ENCODE results near the gene CAMK2B.

The CAMK2B gene

DNA sequence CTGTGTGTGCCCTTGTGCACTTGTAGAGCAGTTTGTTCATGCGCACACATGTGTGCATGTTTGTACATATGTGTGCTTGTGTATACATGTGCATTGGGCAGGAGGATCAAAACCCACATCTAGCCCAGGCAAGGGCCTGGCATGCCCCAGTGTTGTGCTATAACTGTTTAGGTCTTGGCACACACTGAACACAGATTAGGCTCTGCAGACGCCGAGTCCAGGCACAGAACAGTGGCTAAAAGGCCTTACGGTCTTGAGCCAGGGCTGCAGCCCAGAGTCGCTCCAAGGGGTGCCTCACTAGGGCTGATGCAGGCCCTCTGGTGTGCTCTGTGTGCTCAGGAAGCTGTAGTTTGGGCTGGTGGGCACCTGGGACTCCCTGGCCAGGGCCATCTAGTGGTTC is 68.9 kb downstream of the CAMK2B start:
- no peak for DNase-seq (ENCODE audit: low spot score)

DNA sequence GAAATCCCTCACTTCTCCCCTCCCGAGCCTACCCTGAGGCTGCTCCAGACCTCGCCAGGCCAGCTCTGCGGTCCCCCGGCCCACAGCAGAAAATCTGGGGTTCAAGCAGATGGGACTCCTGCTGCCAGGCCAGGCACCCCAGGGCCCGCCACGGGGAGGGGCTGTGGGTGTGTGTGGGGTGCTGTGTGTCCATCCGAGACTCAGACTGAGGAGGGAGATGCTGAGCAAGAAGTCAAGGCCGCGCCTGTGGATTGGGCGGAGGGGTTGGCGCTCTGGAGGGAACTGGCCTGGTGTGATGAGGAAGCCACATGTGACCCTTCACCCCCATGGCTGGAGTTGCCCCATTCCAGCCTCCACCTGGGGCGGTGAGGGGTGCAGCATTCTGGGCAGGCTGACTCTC is 73.5 kb downstream of the CAMK2B start:
- DNase-seq (ENCODE audit: low spot score): no peak

GRCh38 chr7:44251269-44251668 is 74.1 kb downstream of the CAMK2B start:
- no peak for DNase-seq (ENCODE audit: low spot score)

GRCh38 chr7:44249639-44250234 is 75.7 kb downstream of the CAMK2B start:
- DNase-seq (ENCODE audit: low spot score): no peak

DNA sequence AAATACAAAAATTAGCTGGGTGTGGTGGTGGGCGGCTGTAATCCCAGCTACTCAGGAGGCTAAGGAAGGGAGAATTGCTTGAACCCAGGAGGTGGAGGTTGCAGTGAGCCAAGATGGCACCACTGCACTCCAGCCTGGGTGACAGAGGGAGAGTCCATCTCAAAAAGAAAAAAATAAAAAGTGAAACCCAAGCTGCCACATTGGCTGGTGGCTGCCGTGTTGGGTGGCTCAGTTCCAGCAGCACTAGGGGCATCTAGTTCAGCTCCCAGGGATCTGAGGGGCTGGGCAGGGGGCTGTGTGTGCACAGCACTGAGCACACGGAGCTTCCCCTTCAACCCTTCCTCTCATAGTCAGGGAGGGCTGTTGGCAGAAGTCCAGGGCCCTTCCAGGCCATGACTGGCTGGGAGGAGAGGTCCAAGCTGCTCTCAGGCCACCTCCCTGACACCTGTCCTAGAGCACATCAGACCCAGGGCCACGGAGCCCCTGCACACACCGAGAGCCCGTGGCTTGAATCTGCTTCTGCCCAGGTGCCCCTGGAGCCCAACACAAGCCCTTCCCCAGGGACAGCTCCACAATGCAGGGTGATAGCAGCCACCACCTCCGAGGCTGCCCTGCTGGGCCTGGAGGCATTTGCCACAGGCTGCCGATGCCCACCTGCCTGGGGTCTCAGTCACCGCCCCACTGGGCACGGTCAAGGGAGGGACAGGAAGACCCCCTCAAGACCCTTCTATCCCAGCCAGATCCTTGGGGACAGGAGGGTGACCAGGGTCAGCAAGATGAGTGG is 77.3 kb downstream of the CAMK2B start:
- no peak for DNase-seq (ENCODE audit: low spot score)

DNA sequence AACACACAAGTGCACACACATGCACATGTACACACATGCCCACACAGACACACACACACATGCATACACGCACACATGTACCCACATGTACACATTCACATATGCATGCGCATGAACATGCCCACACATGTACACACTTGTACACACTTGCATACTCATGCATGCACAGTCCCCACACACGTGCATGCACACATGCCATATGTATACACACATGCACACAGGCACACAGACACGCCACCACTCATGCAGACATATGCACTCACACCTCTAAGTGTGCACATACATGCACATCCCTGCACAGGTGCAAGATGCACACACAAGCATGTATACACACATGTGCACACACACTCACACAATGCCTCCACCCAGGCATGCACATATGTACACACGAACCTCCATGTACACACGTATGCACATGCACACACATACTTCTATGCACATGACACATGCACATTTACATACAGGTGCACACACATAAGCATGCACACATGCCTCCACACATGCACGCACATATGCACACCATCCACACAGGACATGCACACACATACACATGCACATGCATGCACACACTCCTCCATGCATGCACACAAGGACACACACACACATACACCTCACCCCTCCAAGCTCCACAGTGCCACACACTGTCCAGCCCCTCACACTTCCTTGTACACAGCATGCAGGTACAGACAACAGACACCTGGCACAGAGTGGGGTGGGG is 78.8 kb downstream of the CAMK2B start:
- no peak for DNase-seq (ENCODE audit: low spot score)

DNA sequence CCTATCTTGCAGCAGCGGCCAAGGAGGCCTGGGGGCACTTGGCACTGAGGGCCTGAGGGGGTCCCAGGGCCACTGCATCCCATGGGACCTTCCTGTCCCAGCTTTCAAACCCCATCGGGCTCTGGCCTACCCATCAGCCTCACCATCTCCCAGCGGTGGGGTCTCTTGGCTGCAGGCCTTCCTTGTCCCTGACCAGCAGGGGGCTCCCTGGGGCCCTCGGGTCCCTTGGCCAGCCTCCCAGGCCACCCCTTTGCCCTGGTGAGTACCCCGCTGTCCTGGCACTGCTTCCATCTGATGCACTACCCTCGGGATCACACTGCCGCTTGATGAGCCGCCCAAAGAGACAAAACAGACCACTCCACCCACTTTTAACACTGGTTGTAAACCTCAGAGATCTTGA is 81.1 kb downstream of the CAMK2B start:
- DNase-seq (ENCODE audit: low spot score): no peak

GRCh38 chr7:44242091-44242490 is 83.3 kb downstream of the CAMK2B start:
- DNase-seq (ENCODE audit: low spot score): no peak

DNA sequence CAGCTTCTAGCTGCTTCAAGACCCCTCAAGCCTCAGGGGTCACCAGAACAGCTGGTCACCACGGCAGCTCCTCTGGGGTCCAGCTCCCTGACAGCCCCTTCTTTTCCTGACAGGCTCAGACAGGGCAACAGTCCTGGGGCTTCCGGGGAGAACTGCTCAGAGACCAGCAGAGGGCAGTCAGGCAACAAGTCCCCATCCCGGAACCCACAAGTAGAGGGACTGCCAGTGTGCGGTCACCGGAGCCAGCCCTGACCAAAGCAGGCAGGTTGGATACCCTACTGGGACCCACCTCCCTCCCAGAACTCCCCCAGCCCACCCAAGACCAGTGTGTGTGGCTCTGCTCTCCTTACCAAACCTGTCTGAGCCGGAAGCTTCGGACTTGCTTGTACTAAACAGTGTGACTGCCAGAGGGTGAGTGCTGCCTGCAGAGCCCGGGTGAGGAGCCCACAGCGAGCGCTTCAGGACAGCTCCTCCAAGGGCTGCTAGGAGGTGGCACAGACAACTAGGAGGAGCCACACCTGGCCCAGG is 84.3 kb downstream of the CAMK2B start:
- peak; percentile 87 for DNase-seq (ENCODE audit: low spot score)

- DNase-seq (ENCODE audit: low spot score): no peak
Observed at GRCh38 chr7:44240376-44240775, 85.0 kb downstream of the CAMK2B start.

GRCh38 chr7:44239361-44239760 is 86.0 kb downstream of the CAMK2B start:
- DNase-seq (ENCODE audit: low spot score): no peak

DNA sequence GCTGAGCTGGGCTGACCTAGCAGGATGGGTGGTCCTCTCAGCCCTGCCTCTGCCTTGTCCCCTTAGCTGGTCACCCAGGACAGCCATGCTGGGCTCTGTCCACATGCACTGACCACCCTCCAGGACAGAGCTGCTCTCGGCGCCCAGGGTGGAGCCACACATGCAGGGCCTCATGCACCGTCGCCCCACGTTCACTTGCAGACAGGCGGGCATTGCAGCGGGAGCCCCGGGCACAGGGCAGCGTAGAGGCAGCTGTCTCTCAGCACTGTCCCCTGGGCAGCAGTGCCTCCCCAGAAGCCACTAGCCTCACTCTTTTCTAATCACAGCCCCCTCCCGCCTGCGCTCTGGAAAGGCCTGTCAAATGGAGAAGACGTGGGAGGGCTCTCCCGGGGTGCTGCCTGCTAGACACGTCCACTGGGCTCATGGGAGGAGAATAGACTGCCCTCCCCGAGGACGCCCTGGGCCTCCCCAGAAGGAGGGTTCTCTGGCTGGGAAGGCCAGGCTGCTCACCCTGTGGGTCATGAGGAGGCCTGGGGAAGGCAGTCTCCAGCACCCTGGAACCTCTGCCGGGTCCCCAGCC is 87.2 kb downstream of the CAMK2B start:
- no peak for DNase-seq (ENCODE audit: low spot score)

- DNase-seq (ENCODE audit: low spot score): no peak
Observed at GRCh38 chr7:44237696-44238095, 87.7 kb downstream of the CAMK2B start.

DNA sequence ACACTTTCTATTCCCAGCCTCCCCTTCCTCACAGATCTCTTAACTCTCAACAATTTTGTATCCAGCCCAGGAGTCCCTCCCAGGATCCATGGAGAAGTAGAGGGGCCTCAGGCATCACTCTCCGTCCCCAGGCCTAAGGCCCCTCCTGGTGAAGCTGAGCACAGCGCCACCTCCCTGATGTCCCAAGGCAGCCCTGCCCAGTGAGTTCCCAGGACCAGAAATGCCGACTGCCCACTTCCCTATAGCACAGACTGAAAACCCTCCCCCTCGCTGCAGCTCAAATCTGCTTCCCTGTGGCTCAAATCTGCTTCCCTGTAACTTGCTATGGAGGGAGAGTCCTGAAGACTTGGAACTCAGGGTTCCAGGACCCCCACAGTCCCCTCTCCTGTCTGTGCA is 89.1 kb downstream of the CAMK2B start:
- DNase-seq (ENCODE audit: low spot score): no peak

DNA sequence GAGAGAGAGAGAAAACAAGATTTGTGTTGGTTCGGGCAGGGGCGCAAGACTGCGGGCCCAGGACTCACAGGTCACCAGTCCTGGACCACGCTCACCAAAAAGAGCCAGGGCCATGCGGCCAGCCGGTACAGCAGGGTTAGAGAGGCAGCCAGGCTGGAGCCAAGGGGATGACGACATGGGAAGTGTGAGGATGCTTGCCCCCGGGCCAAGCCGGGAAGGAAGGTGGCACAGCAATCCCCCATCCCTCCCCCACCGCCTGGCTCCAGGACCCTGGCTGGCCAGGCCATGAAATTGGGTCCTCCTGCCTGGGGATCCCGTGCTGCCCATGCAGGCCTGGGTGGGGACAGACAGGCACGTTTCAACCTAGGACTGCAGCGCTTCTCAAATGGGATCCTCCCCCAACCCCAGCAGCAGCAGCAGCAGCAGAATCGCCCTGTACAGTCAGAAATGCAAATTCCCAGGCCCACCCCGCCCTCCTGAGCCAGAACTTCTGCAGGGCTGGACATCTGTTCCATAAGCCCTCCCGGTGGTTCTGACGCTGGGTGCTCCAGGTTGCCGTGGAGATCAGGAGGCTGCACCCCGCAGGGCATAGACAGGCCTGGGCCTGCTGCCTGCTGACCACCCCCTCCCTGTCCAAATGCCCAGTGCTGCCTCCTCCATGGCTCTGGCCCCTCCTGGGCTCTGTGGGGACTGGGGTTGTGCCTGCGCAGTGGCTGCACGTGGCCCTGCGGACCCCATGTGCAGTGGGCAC is 89.6 kb downstream of the CAMK2B start:
- DNase-seq (ENCODE audit: low spot score): no peak

GRCh38 chr7:44235066-44235465 is 90.3 kb downstream of the CAMK2B start:
- no peak for DNase-seq (ENCODE audit: low spot score)

- no peak for DNase-seq (ENCODE audit: low spot score)
Observed at GRCh38 chr7:44232901-44233715, 92.3 kb downstream of the CAMK2B start.

GRCh38 chr7:44232396-44232795 is 93.0 kb downstream of the CAMK2B start:
- no peak for DNase-seq (ENCODE audit: low spot score)

GRCh38 chr7:44231088-44231487 is 94.3 kb downstream of the CAMK2B start:
- no peak for DNase-seq (ENCODE audit: low spot score)

- no peak for DNase-seq (ENCODE audit: low spot score)
Observed at GRCh38 chr7:44230286-44230685, 95.1 kb downstream of the CAMK2B start.

GRCh38 chr7:44229546-44230105 is 95.8 kb downstream of the CAMK2B start:
- DNase-seq (ENCODE audit: low spot score): no peak

All from RKO (cell line).